Hepatocyte (in vitro differentiated cells): ENCODE data around the gene PHIP.

ENCODE experiments used
- EZH2 ChIP-seq: fragments of 200-600 bp; sonication (generic); IDR thresholded peaks from 2 replicates; pipeline ENCODE4 v1.6.1; 2016; ENCODE audit warnings: antibody characterized with exemption, mild to moderate bottlenecking, borderline replicate concordance
- TF ChIP-seq, protein P1 (sequence below): fragments of 200-600 bp; sonication (generic); IDR thresholded peaks from 2 replicates; pipeline ENCODE4 v1.5.1; 2016; ENCODE audit warnings: antibody characterized with exemption, mild to moderate bottlenecking; ENCODE audit not compliant: poor library complexity

- TF ChIP-seq, protein P1, sequence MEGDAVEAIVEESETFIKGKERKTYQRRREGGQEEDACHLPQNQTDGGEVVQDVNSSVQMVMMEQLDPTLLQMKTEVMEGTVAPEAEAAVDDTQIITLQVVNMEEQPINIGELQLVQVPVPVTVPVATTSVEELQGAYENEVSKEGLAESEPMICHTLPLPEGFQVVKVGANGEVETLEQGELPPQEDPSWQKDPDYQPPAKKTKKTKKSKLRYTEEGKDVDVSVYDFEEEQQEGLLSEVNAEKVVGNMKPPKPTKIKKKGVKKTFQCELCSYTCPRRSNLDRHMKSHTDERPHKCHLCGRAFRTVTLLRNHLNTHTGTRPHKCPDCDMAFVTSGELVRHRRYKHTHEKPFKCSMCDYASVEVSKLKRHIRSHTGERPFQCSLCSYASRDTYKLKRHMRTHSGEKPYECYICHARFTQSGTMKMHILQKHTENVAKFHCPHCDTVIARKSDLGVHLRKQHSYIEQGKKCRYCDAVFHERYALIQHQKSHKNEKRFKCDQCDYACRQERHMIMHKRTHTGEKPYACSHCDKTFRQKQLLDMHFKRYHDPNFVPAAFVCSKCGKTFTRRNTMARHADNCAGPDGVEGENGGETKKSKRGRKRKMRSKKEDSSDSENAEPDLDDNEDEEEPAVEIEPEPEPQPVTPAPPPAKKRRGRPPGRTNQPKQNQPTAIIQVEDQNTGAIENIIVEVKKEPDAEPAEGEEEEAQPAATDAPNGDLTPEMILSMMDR, result no peak
- TF ChIP-seq EZH2, result no peak
Measured at GRCh38 chr6:78896227-78896626, 181.8 kb downstream of the PHIP start.
